Activated CD8-positive, alpha-beta T cell treated with anti-CD3 and anti-CD28 coated beads for 36 hours (primary cell): Measurements from ENCODE around the gene KRT35. TPM values are rescaled to one million over a fixed set of nuclear protein-coding genes. Genes with fewer than 3 reads are reported as not detected.
"Not testable (repeated sequence)": the region's sequence is repeated elsewhere in the genome, so short reads cannot be mapped to it uniquely, and the experiment has no call there.

Source experiments
- ATAC-seq: fragments of 200-7000 bp; cut with Tn5 transposase; one replicate; pipeline ENCODE4 v1.10.0; 2021; ENCODE audit warnings: mild to moderate bottlenecking, moderate library complexity
- CTCF ChIA-PET: fragments of 350-600 bp; sonication (Branson Sonifier 250); formaldehyde crosslinking; loops from one replicate; lab custom pipeline; 2021; ENCODE audit warnings: antibody characterized with exemption; lab: Charles Lee
- POLR2A ChIA-PET: fragments of 350-600 bp; sonication (Branson Sonifier 250); formaldehyde crosslinking; loops from one replicate; lab custom pipeline; 2021; ENCODE audit warnings: antibody characterized with exemption; lab: Charles Lee
- DNase-seq: peaks from one replicate; pipeline ENCODE4 v3.0.0-alpha.2; 2020
- H3K27ac Mint-ChIP-seq: one replicate; pipeline ENCODE4 v1.8.0; 2021; ENCODE audit warnings: mild to moderate bottlenecking, mixed read lengths
- H3K27me3 Mint-ChIP-seq: one replicate; pipeline ENCODE4 v1.8.0; 2021; ENCODE audit warnings: mixed read lengths
- H3K36me3 Mint-ChIP-seq: one replicate; pipeline ENCODE4 v1.8.0; 2021; ENCODE audit warnings: low read depth, mixed read lengths
- H3K4me1 Mint-ChIP-seq: one replicate; pipeline ENCODE4 v1.8.0; 2021; ENCODE audit warnings: low read depth, mixed read lengths
- H3K4me3 Mint-ChIP-seq: one replicate; pipeline ENCODE4 v1.8.0; 2021; ENCODE audit warnings: mild to moderate bottlenecking, moderate library complexity, mixed read lengths
- H3K9me3 Mint-ChIP-seq: one replicate; pipeline ENCODE4 v1.8.0; 2021; ENCODE audit warnings: mixed read lengths
- intact Hi-C: fragments of 100-400 bp; cut with micrococcal nuclease; formaldehyde crosslinking; loops from one replicate; pipeline ENCODE4 v1.10.0; 2022
- microRNA-seq: library from miRNA; unstranded; fragments of <30 nt; microRNA quantifications from one replicate; pipeline ENCODE4 v1.2.0, GENCODE V29; 2022; ENCODE audit warnings: borderline microRNAs expressed, borderline replicate concordance
- total RNA-seq, 2 experiments: library from RNA; stranded (reverse); gene quantifications; one replicate each; pipeline ENCODE4 v1.2.3, GENCODE V29; 2021
- TF ChIP-seq, protein P1 (sequence below): fragments of 200-600 bp; IDR thresholded peaks from one replicate; pipeline ENCODE4 v1.8.0; 2022; ENCODE audit warnings: antibody characterized with exemption, mild to moderate bottlenecking

The KRT35 gene
- total RNA-seq, 2 experiments from 2014 or later: not detected

DNA sequence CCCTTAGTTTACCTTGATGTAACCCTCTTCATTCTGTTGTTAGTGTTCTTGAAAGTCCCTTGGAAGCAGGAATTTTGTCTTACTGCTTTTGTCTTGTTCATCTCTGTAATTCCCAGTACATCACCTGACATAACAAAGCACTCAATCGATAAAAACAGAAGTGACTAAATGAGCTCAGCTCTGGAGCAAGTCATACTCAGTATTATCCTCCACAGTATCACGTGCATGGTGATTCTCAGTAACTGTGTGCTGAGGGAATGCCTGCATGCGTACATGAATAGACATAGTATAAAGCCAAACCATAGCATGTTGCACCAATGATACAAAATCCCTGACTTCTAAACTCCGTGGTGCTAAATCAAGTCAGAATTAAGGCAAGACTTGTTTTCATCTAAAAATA lies 47.4 kb downstream of the KRT35 start:
- DNase-seq (no peak), ATAC-seq (no peak)
- H3K36me3 Mint-ChIP-seq: no peaks in the 10 kb centered on the region
- intact Hi-C loops: no loop called here
- no peak overlapping the region for H3K4me3 Mint-ChIP-seq
- POLR2A ChIA-PET: interaction anchor here (1.1 kb wide), 1 partner anchor 26 kb away, joined by 3 read pairs; no protein-coding TSS in a partner anchor
- peaks cover 3% of the 10 kb centered on the region for H3K27me3 Mint-ChIP-seq
- TF ChIP-seq, protein P1, sequence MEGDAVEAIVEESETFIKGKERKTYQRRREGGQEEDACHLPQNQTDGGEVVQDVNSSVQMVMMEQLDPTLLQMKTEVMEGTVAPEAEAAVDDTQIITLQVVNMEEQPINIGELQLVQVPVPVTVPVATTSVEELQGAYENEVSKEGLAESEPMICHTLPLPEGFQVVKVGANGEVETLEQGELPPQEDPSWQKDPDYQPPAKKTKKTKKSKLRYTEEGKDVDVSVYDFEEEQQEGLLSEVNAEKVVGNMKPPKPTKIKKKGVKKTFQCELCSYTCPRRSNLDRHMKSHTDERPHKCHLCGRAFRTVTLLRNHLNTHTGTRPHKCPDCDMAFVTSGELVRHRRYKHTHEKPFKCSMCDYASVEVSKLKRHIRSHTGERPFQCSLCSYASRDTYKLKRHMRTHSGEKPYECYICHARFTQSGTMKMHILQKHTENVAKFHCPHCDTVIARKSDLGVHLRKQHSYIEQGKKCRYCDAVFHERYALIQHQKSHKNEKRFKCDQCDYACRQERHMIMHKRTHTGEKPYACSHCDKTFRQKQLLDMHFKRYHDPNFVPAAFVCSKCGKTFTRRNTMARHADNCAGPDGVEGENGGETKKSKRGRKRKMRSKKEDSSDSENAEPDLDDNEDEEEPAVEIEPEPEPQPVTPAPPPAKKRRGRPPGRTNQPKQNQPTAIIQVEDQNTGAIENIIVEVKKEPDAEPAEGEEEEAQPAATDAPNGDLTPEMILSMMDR: no peak
- H3K4me1 Mint-ChIP-seq: no peaks in the 10 kb centered on the region
- CTCF ChIA-PET: interaction anchor here (0.9 to 2.2 kb wide), 2 partner anchors 14 to 229 kb away, joined by 3 to 6 read pairs; no protein-coding TSS in a partner anchor
- H3K9me3 Mint-ChIP-seq: no peaks in the 10 kb centered on the region
- no peak overlapping the region for H3K27ac Mint-ChIP-seq

DNA sequence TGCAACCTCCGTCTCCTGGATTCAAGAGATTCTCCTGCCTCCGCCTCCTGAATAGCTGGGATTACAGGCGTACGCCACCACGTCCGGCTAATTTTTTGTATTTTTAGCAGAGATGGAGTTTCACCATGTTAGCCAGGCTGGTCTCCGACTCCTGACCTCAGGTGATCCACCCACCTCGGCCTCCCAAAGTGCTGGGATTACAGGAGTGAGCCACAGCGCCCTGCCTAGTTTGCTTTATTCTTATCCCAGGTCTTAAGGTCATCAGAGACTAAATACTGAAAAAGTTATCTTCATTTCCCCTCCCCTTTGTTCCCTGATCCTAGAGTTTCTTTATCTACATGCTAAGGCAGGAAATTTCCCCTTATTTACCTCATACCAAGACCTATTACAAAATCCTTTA lies 50.6 kb downstream of the KRT35 start:
- H3K36me3 Mint-ChIP-seq, H3K27me3 Mint-ChIP-seq, H3K27ac Mint-ChIP-seq, H3K4me3 Mint-ChIP-seq, POLR2A ChIA-PET, intact Hi-C loops, DNase-seq, ATAC-seq, H3K4me1 Mint-ChIP-seq, H3K9me3 Mint-ChIP-seq: not testable (repeated sequence)
- CTCF ChIA-PET: interaction anchor here (1.0 to 1.5 kb wide), 2 partner anchors 13 to 39 kb away, joined by 3 read pairs; no protein-coding TSS in a partner anchor

DNA sequence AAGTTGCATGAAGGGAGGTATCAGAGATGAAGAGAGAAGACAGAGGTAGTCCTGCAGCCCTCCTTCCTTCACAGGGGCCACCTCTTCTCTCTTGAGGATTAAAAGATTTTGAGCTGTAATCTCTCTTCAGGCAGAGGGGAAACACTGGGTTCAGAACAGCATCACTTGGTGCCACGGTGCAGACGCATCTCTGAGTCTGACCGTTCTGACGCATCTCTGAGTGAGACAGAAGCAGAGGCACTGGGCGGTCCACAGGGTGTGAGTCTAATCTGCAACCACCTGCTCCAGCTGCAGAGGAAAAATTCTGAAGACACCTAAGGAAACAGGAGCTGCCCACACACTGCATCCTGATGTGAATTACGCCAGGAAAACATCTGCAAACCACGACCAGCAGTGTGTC lies 51.3 kb downstream of the KRT35 start:
- DNase-seq (no peak), ATAC-seq (no peak)
- intact Hi-C loops: no loop called here
- H3K4me1 Mint-ChIP-seq: no peaks in the 10 kb centered on the region
- H3K9me3 Mint-ChIP-seq: no peaks in the 10 kb centered on the region
- peaks cover 3% of the 10 kb centered on the region for H3K27me3 Mint-ChIP-seq
- H3K4me3 Mint-ChIP-seq: no peak overlapping the region
- no peaks in the 10 kb centered on the region for H3K36me3 Mint-ChIP-seq
- H3K27ac Mint-ChIP-seq: no peak overlapping the region
- CTCF ChIA-PET: interaction anchor here (1.3 to 1.5 kb wide), 2 partner anchors 12 kb away, joined by 3 to 4 read pairs; no protein-coding TSS in a partner anchor
- TF ChIP-seq, protein P1: no peak
- POLR2A ChIA-PET: no interaction called here

DNA sequence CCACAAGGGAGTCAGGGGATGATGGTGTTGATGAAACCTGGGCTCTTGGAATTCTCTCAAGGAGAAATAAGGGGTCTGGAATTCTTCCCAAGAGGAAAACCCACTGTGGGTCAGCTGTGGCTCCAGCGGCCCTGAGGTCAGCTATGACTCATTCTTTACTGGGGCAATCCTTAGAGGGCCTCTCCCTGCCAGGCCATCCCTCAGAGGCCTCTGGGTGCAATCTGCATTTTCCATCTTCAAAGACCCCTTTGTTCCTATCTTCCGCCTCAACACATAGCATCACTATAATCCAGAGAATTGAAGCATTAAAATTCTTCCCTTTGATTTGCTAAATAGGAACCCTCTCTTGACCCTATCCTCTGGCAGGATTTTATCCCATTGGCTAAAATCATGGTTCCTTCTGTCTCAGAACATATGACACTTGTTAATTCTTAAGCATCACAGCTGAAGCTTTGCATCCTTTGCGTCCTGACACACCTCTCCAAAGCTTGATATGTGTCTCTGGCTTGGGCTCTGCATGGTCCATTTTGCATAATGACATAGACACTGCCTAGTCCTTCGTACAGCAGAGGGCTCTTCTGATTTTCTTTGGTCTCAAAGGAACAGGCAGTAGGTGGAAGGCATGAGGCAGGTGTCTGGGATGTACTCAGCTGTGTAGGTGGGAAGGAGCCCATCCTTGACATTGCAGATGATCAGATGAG lies 52.2 kb downstream of the KRT35 start:
- ChIA-PET POLR2A (no interaction called here), CTCF (interaction anchor here (1.3 kb wide), 1 partner anchor 11 kb away, joined by 4 read pairs; no protein-coding TSS in a partner anchor)
- Mint-ChIP-seq H3K27ac (no peak overlapping the region), H3K4me1 (no peaks in the 10 kb centered on the region), H3K9me3 (no peaks in the 10 kb centered on the region), H3K4me3 (no peak overlapping the region), H3K27me3 (peaks cover 3% of the 10 kb centered on the region), H3K36me3 (no peaks in the 10 kb centered on the region)
- ATAC-seq (no peak), DNase-seq (no peak)
- intact Hi-C loops: no loop called here
- TF ChIP-seq, protein P1: no peak

Small RNA genes within 50 kb of the gene (microRNA-seq; reads per million reads assigned to microRNA genes)
- gene MIR6510: not detected

Other genes starting within 250 kb of the KRT35 start
- not detected for gene KRTAP9-3, start 248.7 kb downstream of the KRT35 start, total RNA-seq
- not detected for gene KRTAP9-8, start 243.2 kb downstream of the KRT35 start, total RNA-seq
- not detected for gene KRTAP9-4, start 231.5 kb downstream of the KRT35 start, total RNA-seq
- not detected for gene KRTAP9-9, start 225.8 kb downstream of the KRT35 start, total RNA-seq
- not detected for gene KRTAP9-6, start 215.8 kb downstream of the KRT35 start, total RNA-seq
- gene KRTAP9-7, start 205.5 kb downstream of the KRT35 start, total RNA-seq: not detected
- not detected for gene KRTAP29-1, start 178.3 kb downstream of the KRT35 start, total RNA-seq
- gene KRTAP16-1, start 171.8 kb downstream of the KRT35 start, total RNA-seq: not detected
- gene KRTAP17-1, start 165.4 kb downstream of the KRT35 start, total RNA-seq: not detected
- not detected for gene KRT33A, start 130.3 kb downstream of the KRT35 start, total RNA-seq
- gene KRT33B, start 111.3 kb downstream of the KRT35 start, total RNA-seq: not detected
- not detected for gene KRT34, start 98.8 kb downstream of the KRT35 start, total RNA-seq
- gene KRT31, start 83.5 kb downstream of the KRT35 start, total RNA-seq: not detected
- gene KRT37, start 56.6 kb downstream of the KRT35 start, total RNA-seq: not detected
- not detected for gene KRT38, start 40.2 kb downstream of the KRT35 start, total RNA-seq
- not detected for gene KRT32, start 13.8 kb downstream of the KRT35 start, total RNA-seq
- not detected for gene KRT36, start 8.8 kb upstream of the KRT35 start, total RNA-seq
- gene KRT13, start 24.5 kb upstream of the KRT35 start, total RNA-seq: not detected
- gene KRT15, start 37.7 kb upstream of the KRT35 start, total RNA-seq: not detected
- not detected for gene KRT19, start 47.2 kb upstream of the KRT35 start, total RNA-seq
- gene KRT9, start 90.9 kb upstream of the KRT35 start, total RNA-seq: not detected
- not detected for gene KRT14, start 105.7 kb upstream of the KRT35 start, total RNA-seq
- not detected for gene KRT16, start 131.6 kb upstream of the KRT35 start, total RNA-seq
- gene KRT17, start 143.4 kb upstream of the KRT35 start, total RNA-seq: not detected
- 100 to 1,000 TPM; 924 to 930 TPM for gene EIF1, start 207.7 kb upstream of the KRT35 start, total RNA-seq
- not detected for gene GAST, start 231.2 kb upstream of the KRT35 start, total RNA-seq